ENCODE data around the gene SPSB3.

The SPSB3 gene

DNA sequence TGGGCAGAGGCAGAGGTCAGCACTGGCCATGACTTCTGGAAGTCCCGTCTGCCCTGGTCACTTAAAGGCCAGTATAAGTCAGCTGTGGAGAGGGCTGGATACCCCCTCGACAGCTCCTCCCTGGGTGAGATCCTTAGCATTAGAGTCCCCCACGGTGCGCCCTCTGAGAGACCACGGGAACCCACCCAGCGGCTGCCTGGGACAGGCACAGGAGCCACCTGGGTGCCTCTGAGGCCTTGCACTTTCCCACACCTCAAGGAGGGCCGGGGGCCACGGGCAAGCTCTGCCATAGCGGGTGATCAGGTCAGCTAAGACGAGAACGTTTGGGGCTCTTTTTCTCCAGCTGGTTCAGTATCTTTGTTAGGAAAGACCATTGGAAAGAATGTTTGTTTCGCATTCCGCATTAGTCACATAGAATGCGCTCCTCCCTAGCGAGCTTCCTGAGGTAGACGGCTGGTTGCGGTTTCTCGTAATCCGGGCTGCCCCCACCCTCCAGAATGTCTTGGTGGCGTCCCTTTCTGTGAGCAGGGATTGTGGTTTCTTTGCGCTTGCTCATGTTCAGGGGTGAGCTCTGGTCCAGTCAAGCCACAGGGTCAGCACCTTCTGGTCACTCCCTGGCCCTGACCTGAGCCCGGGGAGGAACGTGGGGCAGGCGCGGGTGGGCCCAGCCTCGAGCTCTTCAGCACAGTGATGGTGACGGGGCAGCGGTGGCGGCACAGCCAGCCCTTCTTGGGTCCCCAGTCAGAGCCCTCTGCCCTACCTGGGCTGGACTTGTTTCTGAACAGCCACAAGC, 36.3 kb downstream of the SPSB3 start (continued):
- TF ChIP-seq ZNF16 (tag by site-specific recombination; IDR thresholded peaks at IDR 0.05; ENCODE audit: low read depth) (no peak), ZFP37 (tag by site-specific recombination; IDR thresholded peaks at IDR 0.05) (no peak), ZNF626 (tag by site-specific recombination; IDR thresholded peaks at IDR 0.05) (no peak), REPIN1 (tag by site-specific recombination; IDR thresholded peaks at IDR 0.05; ENCODE audit: low read depth) (no peak)

DNA sequence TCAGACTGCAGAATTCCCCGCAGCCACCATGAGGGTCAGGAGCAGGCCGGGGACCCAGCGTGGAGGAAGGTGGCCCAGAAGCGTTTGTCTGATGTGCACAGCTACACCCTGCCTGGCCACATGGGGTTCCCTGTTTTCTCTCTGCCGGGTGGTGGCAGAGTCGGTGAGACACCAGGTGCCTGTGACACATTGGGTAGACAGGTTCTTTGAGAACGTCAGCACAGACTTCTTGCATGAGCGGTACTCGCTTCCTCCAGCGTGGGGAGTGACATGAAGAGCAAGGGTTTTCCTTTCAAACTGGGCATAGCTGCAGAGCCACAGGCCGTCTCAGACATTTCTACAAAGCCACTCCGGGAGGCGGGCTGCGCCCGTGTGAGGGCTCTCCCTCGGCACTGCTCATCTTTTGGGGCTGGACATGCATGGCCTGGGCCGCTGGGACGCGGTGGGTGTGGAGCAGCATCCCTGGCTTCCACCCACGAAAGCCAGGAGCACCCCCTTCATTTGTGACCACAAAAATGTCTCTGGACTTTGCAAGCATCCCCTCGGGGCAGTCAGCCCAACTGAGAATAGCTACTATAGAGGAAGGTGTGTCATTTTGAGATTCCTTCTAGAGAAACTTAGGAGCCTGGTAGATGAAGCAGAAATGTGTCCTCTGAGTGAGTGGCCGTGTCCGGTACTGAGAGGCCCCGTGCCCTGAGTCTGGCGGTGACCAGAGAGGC, 37.0 kb downstream of the SPSB3 start:
- TF ChIP-seq, protein P1, sequence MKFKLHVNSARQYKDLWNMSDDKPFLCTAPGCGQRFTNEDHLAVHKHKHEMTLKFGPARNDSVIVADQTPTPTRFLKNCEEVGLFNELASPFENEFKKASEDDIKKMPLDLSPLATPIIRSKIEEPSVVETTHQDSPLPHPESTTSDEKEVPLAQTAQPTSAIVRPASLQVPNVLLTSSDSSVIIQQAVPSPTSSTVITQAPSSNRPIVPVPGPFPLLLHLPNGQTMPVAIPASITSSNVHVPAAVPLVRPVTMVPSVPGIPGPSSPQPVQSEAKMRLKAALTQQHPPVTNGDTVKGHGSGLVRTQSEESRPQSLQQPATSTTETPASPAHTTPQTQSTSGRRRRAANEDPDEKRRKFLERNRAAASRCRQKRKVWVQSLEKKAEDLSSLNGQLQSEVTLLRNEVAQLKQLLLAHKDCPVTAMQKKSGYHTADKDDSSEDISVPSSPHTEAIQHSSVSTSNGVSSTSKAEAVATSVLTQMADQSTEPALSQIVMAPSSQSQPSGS (tag by site-specific recombination; IDR thresholded peaks at IDR 0.05; ENCODE audit: low read depth) = no peak
- TF ChIP-seq, protein P2, sequence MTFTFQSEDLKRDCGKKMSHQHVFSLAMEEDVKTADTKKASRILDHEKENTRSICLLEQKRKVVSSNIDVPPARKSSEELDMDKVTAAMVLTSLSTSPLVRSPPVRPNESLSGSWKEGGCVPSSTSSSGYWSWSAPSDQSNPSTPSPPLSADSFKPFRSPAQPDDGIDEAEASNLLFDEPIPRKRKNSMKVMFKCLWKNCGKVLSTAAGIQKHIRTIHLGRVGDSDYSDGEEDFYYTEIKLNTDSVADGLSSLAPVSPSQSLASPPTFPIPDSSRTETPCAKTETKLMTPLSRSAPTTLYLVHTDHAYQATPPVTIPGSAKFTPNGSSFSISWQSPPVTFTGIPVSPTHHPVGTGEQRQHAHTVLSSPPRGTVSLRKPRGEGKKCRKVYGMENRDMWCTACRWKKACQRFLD (tag by site-specific recombination; IDR thresholded peaks at IDR 0.05) = no peak
- no peak for TF ChIP-seq ZNF585B (tag by site-specific recombination; IDR thresholded peaks at IDR 0.05)
- TF ChIP-seq, protein P3, sequence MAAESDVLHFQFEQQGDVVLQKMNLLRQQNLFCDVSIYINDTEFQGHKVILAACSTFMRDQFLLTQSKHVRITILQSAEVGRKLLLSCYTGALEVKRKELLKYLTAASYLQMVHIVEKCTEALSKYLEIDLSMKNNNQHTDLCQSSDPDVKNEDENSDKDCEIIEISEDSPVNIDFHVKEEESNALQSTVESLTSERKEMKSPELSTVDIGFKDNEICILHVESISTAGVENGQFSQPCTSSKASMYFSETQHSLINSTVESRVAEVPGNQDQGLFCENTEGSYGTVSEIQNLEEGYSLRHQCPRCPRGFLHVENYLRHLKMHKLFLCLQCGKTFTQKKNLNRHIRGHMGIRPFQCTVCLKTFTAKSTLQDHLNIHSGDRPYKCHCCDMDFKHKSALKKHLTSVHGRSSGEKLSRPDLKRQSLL (tag by site-specific recombination; IDR thresholded peaks at IDR 0.05) = no peak
- CTCF ChIA-PET = no interaction called here
- Histone ChIP-seq H3K4me1 (ENCODE audit: control insufficient read depth, insufficient read depth, low read length) (no peaks in the 10 kb centered on the region), H3K4me3 (ENCODE audit: low read depth, low read length) (no peak overlapping the region), H3K36me3 (ENCODE audit: control insufficient read depth in 2 of 2, insufficient read depth in 1 of 2, low read length in 2 of 2) (peaks cover under 1 to 80% of the 10 kb centered on the region in 2 experiments; a peak in 2 of 3 replicates), H3K27ac (ENCODE audit: extremely low read depth, low read depth, low read length) (no peak overlapping the region), H3K9me3 (ENCODE audit: control insufficient read depth, insufficient read depth, low read depth, low read length) (no peaks in the 10 kb centered on the region)
- POLR2A ChIA-PET = no interaction called here

DNA sequence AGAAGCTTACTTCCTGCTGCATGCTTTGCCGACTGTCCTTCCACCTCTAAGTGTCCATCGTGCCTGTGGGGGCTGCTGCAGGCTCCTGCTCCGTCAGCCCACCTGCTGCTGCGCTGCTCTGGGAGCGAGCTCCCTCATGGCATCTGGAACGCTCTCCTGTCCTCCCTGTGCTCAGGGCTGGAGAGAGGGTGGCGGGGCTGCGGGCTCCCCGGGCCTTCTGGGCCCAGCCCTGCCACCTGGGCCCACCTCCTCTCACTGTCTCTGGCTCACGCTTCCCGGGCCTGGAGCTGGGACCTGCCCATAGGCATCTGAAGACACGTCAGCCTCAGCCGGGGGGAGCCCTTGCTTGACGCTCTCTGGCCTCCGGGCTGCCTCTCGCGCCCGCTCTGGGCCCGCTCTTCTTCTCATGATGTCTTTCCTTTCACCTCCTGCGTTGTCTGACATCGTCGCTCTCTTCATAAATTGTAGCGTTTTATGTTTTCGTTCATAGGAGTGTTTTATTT, 38.0 kb downstream of the SPSB3 start:
- ChIA-PET POLR2A (interaction anchor here (0.5 kb wide), 1 partner anchor 39 kb away, joined by 3 read pairs; no protein-coding TSS in a partner anchor), CTCF (interaction anchor here (1.3 kb wide), 1 partner anchor 38 kb away, joined by 3 read pairs; the partner anchor contains the start of gene MAPK8IP3)
- TF ChIP-seq ZNF2 (tag by site-specific recombination; IDR thresholded peaks at IDR 0.05) (no peak), ZNF530 (tag by site-specific recombination; IDR thresholded peaks at IDR 0.05; ENCODE audit: low read depth) (no peak)
- TF ChIP-seq, protein P4, sequence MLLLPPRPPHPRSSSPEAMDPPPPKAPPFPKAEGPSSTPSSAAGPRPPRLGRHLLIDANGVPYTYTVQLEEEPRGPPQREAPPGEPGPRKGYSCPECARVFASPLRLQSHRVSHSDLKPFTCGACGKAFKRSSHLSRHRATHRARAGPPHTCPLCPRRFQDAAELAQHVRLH (tag by site-specific recombination; IDR thresholded peaks at IDR 0.05) = no peak
- Histone ChIP-seq H3K4me3 (ENCODE audit: low read depth, low read length) (no peak overlapping the region), H3K27ac (ENCODE audit: extremely low read depth, low read depth, low read length) (no peak overlapping the region), H3K4me1 (ENCODE audit: control insufficient read depth, insufficient read depth, low read length) (no peaks in the 10 kb centered on the region), H3K9me3 (ENCODE audit: control insufficient read depth, insufficient read depth, low read depth, low read length) (no peaks in the 10 kb centered on the region), H3K36me3 (ENCODE audit: control insufficient read depth in 2 of 2, insufficient read depth in 1 of 2, low read length in 2 of 2) (peaks cover 0 to 85% of the 10 kb centered on the region in 2 experiments; a peak in 1 of 3 replicates)
